ENCODE measurements around the gene LRRC46. TPM values are rescaled to one million over a fixed set of nuclear protein-coding genes. Genes with fewer than 3 reads are reported as not detected.

The LRRC46 gene
- total and polyA plus RNA-seq, 2 of the 13 experiments (the other 11 are each of a cell fraction or from before 2014, with no cell fraction given), result 0.09 TPM

- POLR2A ChIA-PET, result interaction anchor here (0.7 to 4.8 kb wide), 8 partner anchors 12 to 252 kb away, joined by 3 to 30 read pairs (median 6); partner anchors contain the start of genes LRRC46, MRPL10, PNPO and SP2
- in situ Hi-C loops (cut with HindIII; ENCODE audit: extremely low pct_ligation_motif_present, low pct_unique_long_range_greater_than_20kb) (loop anchor here (5.0 kb wide), 2 partner anchors 49 to 174 kb away; no protein-coding TSS in a partner anchor), intact Hi-C loops (cut with micrococcal nuclease; ENCODE audit: unreplicated experiment) (loop anchor here (2.0 kb wide), 1 partner anchor 105 kb away; no protein-coding TSS in a partner anchor)
Observed at GRCh38 chr17:47843391-47843730, 11.9 kb downstream of the LRRC46 start.

More at GRCh38 chr17:47843391-47843730, 11.9 kb downstream of the LRRC46 start:
- H3K4me3 ChIP-seq (replicated peaks in 1 of 3; ENCODE audit: insufficient read depth in 1 of 3, low read depth in 2 of 3, low read length in 3 of 3), result peak overlapping the region in 1 of 3 experiments; percentile 13; a peak in 1 of 6 replicates
- H3K9me3 ChIP-seq (ENCODE audit: low read length), result no peaks in the 10 kb centered on the region
- no peaks in the 10 kb centered on the region for H4K20me1 ChIP-seq (ENCODE audit: insufficient read depth, low read length)
- no peak for ATAC-seq
- peaks cover 10% of the 10 kb centered on the region for H3K79me2 ChIP-seq (ENCODE audit: insufficient read depth, low read length)
- no peak for FAIRE-seq
- H3K27ac ChIP-seq (ENCODE audit: extremely low read length, insufficient read depth, low read length), result no peak overlapping the region
- CTCF ChIA-PET (ENCODE audit: low intra/inter-chr PET ratio, low total read pairs), result interaction anchor here (0.7 to 5.6 kb wide), 3 partner anchors 46 to 175 kb away, joined by 3 to 162 read pairs (median 4); partner anchors contain the start of gene SP2
- no peak overlapping the region for H3K9ac ChIP-seq (ENCODE audit: insufficient read depth, low read depth, low read length)
- 0% methylated on average over 6 of the region's 6 CpGs for WGBS (ENCODE audit: low lambda C conversion rate)
- H3K4me2 ChIP-seq (ENCODE audit: low read depth, low read length), result peak overlapping the region; percentile 89
- BruUV-seq (replicated peaks), result no TSS peak
- no peak for DNase-seq (ENCODE audit: low spot score)
- TF ChIP-seq ZNF263 (CRISPR knock-in tag; IDR thresholded peaks at IDR 0.05) (peak; percentile 74; the same call in 1 of the 2 replicates), ZNF687 (CRISPR knock-in tag; IDR thresholded peaks at IDR 0.05) (peak; percentile 20; the same call in 1 of the 2 replicates), ZNF335 (CRISPR knock-in tag; IDR thresholded peaks at IDR 0.05) (no peak), SAP130 (CRISPR knock-in tag; IDR thresholded peaks at IDR 0.05; ENCODE audit: low read depth) (no peak), ZNF75D (CRISPR knock-in tag; IDR thresholded peaks at IDR 0.05; ENCODE audit: borderline replicate concordance) (no peak), ZSCAN22 (CRISPR knock-in tag; IDR thresholded peaks at IDR 0.05) (no peak), ZNF205 (CRISPR knock-in tag; IDR thresholded peaks at IDR 0.05) (0 out of 2 replicates have a peak, but pooled peaks have one; percentile 51), ZFAT (CRISPR knock-in tag; conservative IDR thresholded peaks at IDR 0.05) (no peak), ZNF280B (CRISPR knock-in tag; IDR thresholded peaks at IDR 0.05; ENCODE audit: borderline replicate concordance) (peak; percentile 57; the same call in 1 of the 2 replicates), ZBTB7B (CRISPR knock-in tag; IDR thresholded peaks at IDR 0.05) (no peak)
- H3K4me1 ChIP-seq (ENCODE audit: insufficient read depth, low read length), result peaks cover 58% of the 10 kb centered on the region
- no peaks in the 10 kb centered on the region; a peak in 2 of 5 replicates for H3K36me3 ChIP-seq (replicated peaks in 1 of 2; ENCODE audit: control insufficient read depth in 1 of 2, insufficient read depth in 2 of 2, low read length in 2 of 2)
- peaks cover 0 to 2% of the 10 kb centered on the region in 2 experiments; a peak in 1 of 5 replicates for H3K27me3 ChIP-seq (ENCODE audit: control insufficient read depth in 1 of 2, insufficient read depth in 2 of 2, low read length in 2 of 2)
- no peak overlapping the region for H2AFZ ChIP-seq (ENCODE audit: low read length)

Data from HepG2 (cell line).